ENCODE data around the gene PTEN.

GRCh38 chr10:87896216-87896615, 32.8 kb downstream of the PTEN start:
- TF ChIP-seq CTCF (IDR thresholded peaks at IDR 0.05) (no peak), POLR2AphosphoS5 (IDR thresholded peaks at IDR 0.05) (no peak), POLR2A (IDR thresholded peaks at IDR 0.05) (no peak)

Data from gastroesophageal sphincter (tissue), 3 donors.